Measurements from ENCODE around the gene HDGFL2. TPM values are rescaled to one million over a fixed set of nuclear protein-coding genes. Genes with fewer than 3 reads are reported as not detected.
"Not testable (repeated sequence)": the region's sequence is repeated elsewhere in the genome, so short reads cannot be mapped to it uniquely, and the experiment has no call there.

Gene HDGFL2
- total and polyA plus RNA-seq, 7 donors: 32.3 to 56.4 (median 44.6) TPM

GRCh38 chr19:4524808-4525562 is 52.9 kb downstream of the HDGFL2 start:
- H3K27me3 ChIP-seq (ENCODE audit: insufficient read depth in 3 of 3, low read length in 2 of 3): no peaks in the 10 kb centered on the region
- 68 to 70% (median 69%) methylated on average over 22 to 23 of the region's 23 CpGs for WGBS, 3 donors
- ATAC-seq: peak; percentile 51 to 66 (median 64)
- intact Hi-C loops (cut with DNase I): loop anchor here in 1 of 2 donors (10.0 kb wide), 1 partner anchor 260 kb away; no protein-coding TSS in a partner anchor
- DNase-seq: peak; percentile 69 to 83
- no peak overlapping the region for H3K27ac ChIP-seq
- peaks cover 0 to 80% of the 10 kb centered on the region in 2 donors for H3K36me3 ChIP-seq (ENCODE audit: insufficient read depth in 1 of 2, low read depth in 1 of 2)
- no peak overlapping the region for H3K4me3 ChIP-seq
- no peaks in the 10 kb centered on the region for H3K9me3 ChIP-seq
- H3K4me1 ChIP-seq: no peaks in the 10 kb centered on the region
- TF ChIP-seq CTCF (IDR thresholded peaks at IDR 0.05): peak; percentile 58

GRCh38 chr19:4525563-4526002 is 53.5 kb downstream of the HDGFL2 start:
- ATAC-seq: no peak
- H3K9me3 ChIP-seq: no peaks in the 10 kb centered on the region
- no peak for DNase-seq
- H3K4me3 ChIP-seq: no peak overlapping the region
- intact Hi-C loops (cut with DNase I): loop anchor here in 1 of 2 donors (10.0 kb wide), 1 partner anchor 261 kb away; no protein-coding TSS in a partner anchor
- H3K27ac ChIP-seq: no peak overlapping the region
- no peaks in the 10 kb centered on the region for H3K4me1 ChIP-seq
- H3K27me3 ChIP-seq (ENCODE audit: insufficient read depth in 3 of 3, low read length in 2 of 3): no peaks in the 10 kb centered on the region
- TF ChIP-seq CTCF (IDR thresholded peaks at IDR 0.05): no peak
- peaks cover 0 to 78% of the 10 kb centered on the region in 2 donors for H3K36me3 ChIP-seq (ENCODE audit: insufficient read depth in 1 of 2, low read depth in 1 of 2)
- 57 to 61% (median 60%) methylated on average over 21 to 23 of the region's 23 CpGs for WGBS, 3 donors

GRCh38 chr19:4527377-4527776 is 55.3 kb downstream of the HDGFL2 start:
- H3K27me3 ChIP-seq (ENCODE audit: insufficient read depth in 3 of 3, low read length in 2 of 3); H3K27ac ChIP-seq; H3K4me1 ChIP-seq; H3K4me3 ChIP-seq; DNase-seq; ATAC-seq; H3K9me3 ChIP-seq: not testable (repeated sequence)
- intact Hi-C loops (cut with DNase I): loop anchor here in 1 of 2 donors (10.0 kb wide), 1 partner anchor 263 kb away; no protein-coding TSS in a partner anchor
- peaks cover 0 to 60% of the 10 kb centered on the region in 2 donors for H3K36me3 ChIP-seq (ENCODE audit: insufficient read depth in 1 of 2, low read depth in 1 of 2)
- 85 to 93% (median 93%) methylated on average over 8 of the region's 8 CpGs for WGBS, 3 donors

- Histone ChIP-seq H3K4me3 (no peak overlapping the region), H3K27ac (no peak overlapping the region), H3K9me3 (no peaks in the 10 kb centered on the region), H3K4me1 (peaks cover 9% of the 10 kb centered on the region), H3K36me3 (ENCODE audit: insufficient read depth in 1 of 2, low read depth in 1 of 2) (peaks cover 0 to 45% of the 10 kb centered on the region in 2 donors), H3K27me3 (ENCODE audit: insufficient read depth in 3 of 3, low read length in 2 of 3) (no peaks in the 10 kb centered on the region)
- ATAC-seq (no peak), DNase-seq (no peak)
- TF ChIP-seq CTCF (IDR thresholded peaks at IDR 0.05): no peak
- intact Hi-C loops (cut with DNase I): loop anchor here in 1 of 2 donors (10.0 kb wide), 1 partner anchor 264 kb away; no protein-coding TSS in a partner anchor
- 77 to 78% (median 78%) methylated on average over 15 of the region's 15 CpGs for WGBS, 3 donors
These were observed 56.7 kb downstream of the HDGFL2 start for GRCh38 chr19:4528843-4529242.

- ATAC-seq (no peak), DNase-seq (no peak)
- no peaks in the 10 kb centered on the region for H3K27me3 ChIP-seq (ENCODE audit: insufficient read depth in 3 of 3, low read length in 2 of 3)
- H3K9me3 ChIP-seq: no peaks in the 10 kb centered on the region
- peaks cover 11% of the 10 kb centered on the region for H3K4me1 ChIP-seq
- peak overlapping the region; percentile 14 for H3K27ac ChIP-seq
- no peak for TF ChIP-seq CTCF (IDR thresholded peaks at IDR 0.05)
- H3K4me3 ChIP-seq: no peak overlapping the region
- H3K36me3 ChIP-seq (ENCODE audit: insufficient read depth in 1 of 2, low read depth in 1 of 2): peaks cover 0 to 33% of the 10 kb centered on the region in 2 donors
- 68 to 80% (median 78%) methylated on average over 13 to 14 of the region's 14 CpGs for WGBS, 3 donors
- intact Hi-C loops (cut with DNase I): loop anchor here in 1 of 2 donors (10.0 kb wide), 1 partner anchor 265 kb away; no protein-coding TSS in a partner anchor
These were observed 57.9 kb downstream of the HDGFL2 start for GRCh38 chr19:4529924-4530522.
